GM21717 (cell line): ENCODE measurements around the gene TLCD1.

ENCODE experiments used
- ATAC-seq: cut with Tn5 transposase; IDR thresholded peaks from one replicate; pipeline ENCODE4 v1.9.1; 2021; ENCODE audit warnings: mild to moderate bottlenecking, moderate library complexity; ENCODE audit not compliant: unreplicated experiment

TLCD1 gene, protein sequence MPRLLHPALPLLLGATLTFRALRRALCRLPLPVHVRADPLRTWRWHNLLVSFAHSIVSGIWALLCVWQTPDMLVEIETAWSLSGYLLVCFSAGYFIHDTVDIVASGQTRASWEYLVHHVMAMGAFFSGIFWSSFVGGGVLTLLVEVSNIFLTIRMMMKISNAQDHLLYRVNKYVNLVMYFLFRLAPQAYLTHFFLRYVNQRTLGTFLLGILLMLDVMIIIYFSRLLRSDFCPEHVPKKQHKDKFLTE

DNA sequence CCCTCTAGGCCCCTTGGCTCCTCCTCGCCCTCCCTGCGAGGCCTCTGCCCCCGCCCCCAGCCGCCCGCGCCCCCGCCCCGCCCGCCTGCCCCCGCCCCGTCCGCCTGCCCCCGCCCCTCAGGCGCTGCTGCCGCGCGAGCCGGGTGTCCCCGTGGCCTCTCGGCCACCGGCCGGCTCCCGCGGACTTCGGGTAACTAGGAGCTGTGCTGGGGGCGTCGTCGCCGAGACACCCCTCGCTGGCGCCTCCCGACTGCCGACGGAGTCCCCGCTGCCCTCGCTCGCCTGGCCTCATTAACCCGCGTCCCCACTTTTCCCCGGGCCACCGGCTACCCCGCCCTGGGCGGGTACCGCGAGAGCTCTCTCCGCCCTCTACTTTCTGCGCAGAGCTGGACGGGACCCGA is at the start of gene TLCD1:
Gene TLCD1 (minus strand): TSS at position 8 of the 401 bp plus-strand sequence. CDS start 136 bp downstream, outside the sequence.
- peak; percentile 11 for ATAC-seq

- no peak for ATAC-seq
Observed at GRCh38 chr17:28774206-28774605, 48.2 kb upstream of the TLCD1 start.

- no peak for ATAC-seq
Observed at GRCh38 chr17:28773736-28774135, 47.7 kb upstream of the TLCD1 start.

DNA sequence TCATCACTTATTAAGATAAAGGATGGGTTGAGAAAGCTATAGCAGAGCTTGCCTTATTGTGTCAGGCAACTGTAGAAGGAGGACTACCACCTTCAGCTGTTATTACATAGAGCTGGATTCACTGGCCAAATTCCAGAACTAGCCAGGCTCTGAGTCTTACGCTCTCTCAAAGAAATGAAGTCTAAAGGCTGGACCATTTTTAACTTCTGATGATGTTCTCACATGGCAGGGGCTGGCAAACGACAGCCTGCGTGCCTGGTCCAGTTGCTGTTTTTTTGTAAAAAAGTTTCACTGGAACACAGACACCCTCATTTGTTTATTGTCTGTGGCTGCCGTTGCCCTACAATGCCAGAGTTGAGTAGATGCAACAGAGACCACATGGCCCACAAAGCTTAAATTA is 39.0 kb upstream of the TLCD1 start:
- ATAC-seq = no peak

DNA sequence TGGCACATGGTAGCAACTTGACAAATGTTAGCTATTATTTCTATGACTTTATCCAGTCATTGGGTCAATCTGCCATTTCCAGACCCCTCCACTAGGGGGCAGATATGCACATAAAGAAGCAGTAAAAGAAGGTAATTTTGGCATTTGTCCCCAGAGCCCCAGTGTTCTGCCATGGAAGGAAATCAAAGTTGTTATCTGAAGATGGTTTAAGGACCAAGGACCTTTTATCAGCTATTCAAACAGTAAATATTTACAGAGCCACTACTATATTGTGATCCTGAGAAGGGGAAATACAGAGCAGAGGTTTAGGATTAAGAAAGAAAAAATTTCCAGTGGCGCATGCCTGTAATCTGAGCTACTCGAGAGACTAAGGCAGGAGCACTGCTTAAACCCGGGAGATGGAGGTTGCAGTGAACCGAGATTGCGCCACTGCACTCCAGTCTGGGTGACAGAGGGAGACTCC is 37.8 kb upstream of the TLCD1 start:
- ATAC-seq = no peak

- no peak for ATAC-seq
Observed at GRCh38 chr17:28763137-28763799, 37.2 kb upstream of the TLCD1 start.

GRCh38 chr17:28760601-28761562 is 34.8 kb upstream of the TLCD1 start:
- no peak for ATAC-seq

DNA sequence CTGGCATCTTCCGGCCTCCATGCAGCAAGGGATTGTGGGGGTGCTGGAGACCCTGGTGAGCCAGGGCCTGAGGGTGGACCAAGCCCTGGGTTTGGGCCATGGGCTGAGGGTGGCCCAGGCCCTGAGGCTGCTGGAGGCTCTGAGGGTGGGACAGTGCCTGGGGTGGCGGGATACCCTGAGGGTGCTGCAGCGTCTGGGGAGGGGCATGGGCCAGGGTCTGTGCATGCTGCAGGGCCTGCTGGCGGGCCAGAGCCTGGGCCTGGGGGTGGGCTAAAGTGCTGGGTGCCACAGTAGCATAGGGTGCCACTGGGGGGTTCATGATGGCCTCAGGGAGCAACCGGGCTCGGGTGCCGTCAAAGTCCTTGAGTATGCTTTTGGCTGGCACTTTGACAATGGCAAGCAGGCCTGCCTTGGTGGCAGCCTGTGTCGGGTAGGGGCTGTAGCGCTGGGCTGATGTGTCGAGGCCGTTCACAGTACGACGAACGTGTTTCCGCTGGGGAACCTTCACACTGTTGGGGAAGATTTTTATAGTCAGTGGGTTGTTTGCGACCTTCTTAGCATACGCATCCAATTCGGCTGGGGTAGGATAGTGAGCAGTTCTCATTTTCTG is 33.3 kb upstream of the TLCD1 start:
- ATAC-seq = no peak

DNA sequence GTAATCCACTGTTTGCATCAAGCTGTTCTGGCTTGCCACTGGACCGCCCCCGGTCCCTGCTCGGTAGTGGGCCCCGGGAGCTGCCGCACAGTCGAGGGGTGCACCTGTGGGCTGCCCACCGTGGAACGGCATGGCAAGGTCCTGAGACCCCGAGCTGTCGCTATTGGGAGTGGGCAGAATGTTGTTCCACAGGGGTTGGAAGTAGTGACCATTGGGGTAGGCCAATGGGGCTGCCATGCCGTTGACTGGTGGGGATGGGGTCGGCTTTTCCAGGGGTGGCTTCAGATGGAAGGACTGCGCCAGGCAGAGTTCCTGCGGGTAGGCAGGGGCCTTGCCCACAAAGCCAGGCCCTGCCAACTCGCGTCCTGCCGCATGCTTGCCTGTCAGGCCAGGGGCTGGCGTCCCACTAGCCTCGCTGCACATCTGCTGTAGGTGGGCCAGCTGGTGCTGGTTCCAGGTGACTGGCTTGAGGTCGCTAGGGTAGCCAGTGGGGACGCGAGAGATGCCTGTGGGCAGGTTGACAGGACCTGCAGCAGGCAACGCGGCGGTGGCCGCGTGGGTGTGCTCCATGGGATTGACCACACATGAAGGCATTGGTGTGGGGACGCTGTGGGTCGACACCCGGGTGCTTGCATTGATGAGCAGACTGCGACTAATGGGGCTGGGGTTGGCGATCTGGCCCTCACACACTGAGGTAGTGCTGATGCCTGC is 32.5 kb upstream of the TLCD1 start:
- no peak for ATAC-seq

DNA sequence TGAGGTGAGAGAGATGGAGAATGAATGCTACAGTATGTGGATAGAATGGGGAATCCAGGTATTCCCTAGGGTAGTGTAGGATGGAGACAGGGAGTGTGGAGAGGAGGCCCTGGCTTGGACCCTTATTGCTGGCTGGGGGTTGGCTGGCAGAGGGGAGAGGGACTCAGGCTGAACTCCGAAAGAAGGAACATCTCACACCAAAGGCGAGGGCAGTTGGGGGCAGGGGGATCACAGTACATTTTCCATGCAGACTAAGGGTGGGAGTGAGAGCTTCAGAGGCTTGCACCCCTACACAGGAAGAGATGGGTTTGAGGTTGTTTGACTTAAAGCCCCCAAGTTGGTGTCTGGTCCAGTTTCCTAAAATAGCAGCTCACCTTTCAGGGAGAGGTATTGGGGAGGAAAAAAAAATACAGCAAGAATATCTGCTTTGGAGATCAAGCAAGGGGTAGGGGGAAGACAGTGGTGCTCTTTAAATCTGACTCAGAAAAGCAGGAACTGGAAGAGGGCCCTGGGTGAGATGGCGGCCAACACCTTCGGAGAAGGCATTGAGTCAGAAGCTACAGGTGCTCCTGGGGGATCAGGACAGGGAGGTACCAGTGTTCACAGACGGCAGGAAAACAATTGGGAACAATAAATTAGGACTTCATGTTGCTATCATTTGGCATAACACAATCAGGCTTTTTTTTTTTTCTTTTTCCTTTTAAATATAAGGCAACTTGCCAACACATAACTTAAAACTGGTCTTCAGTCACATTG is 30.2 kb upstream of the TLCD1 start:
- ATAC-seq = no peak

- ATAC-seq = no peak
Observed at GRCh38 chr17:28755486-28755885, 29.5 kb upstream of the TLCD1 start.

- ATAC-seq = no peak
Observed at GRCh38 chr17:28751600-28752366, 25.8 kb upstream of the TLCD1 start.

- peak; percentile 52 for ATAC-seq
Observed at GRCh38 chr17:28750178-28751047, 24.4 kb upstream of the TLCD1 start.

DNA sequence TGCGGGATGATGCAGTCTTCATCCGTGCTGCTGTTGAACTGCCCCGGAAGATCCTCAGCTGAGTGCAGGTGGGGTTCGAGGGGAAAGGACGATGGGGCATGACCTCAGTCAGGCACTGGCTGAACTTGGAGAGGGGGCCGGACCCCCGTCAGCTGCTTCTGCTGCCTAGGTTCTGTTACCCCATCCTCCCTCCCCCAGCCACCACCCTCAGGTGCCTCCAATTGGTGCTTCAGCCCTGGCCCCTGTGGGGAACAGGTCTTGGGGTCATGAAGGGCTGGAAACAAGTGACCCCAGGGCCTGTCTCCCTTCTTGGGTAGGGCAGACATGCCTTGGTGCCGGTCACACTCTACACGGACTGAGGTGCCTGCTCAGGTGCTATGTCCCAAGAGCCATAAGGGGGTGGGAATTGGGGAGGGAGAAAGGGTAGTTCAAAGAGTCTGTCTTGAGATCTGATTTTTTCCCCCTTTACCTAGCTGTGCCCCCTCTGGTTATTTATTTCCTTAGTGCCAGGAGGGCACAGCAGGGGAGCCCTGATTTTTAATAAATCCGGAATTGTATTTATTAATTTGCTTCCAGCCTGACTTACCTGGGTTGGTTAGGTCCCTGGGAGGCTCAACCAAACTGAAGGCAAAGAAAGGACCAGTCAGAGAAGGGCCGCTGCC is 23.6 kb upstream of the TLCD1 start:
- no peak for ATAC-seq

- no peak for ATAC-seq
Observed at GRCh38 chr17:28748852-28749515, 23.0 kb upstream of the TLCD1 start.

DNA sequence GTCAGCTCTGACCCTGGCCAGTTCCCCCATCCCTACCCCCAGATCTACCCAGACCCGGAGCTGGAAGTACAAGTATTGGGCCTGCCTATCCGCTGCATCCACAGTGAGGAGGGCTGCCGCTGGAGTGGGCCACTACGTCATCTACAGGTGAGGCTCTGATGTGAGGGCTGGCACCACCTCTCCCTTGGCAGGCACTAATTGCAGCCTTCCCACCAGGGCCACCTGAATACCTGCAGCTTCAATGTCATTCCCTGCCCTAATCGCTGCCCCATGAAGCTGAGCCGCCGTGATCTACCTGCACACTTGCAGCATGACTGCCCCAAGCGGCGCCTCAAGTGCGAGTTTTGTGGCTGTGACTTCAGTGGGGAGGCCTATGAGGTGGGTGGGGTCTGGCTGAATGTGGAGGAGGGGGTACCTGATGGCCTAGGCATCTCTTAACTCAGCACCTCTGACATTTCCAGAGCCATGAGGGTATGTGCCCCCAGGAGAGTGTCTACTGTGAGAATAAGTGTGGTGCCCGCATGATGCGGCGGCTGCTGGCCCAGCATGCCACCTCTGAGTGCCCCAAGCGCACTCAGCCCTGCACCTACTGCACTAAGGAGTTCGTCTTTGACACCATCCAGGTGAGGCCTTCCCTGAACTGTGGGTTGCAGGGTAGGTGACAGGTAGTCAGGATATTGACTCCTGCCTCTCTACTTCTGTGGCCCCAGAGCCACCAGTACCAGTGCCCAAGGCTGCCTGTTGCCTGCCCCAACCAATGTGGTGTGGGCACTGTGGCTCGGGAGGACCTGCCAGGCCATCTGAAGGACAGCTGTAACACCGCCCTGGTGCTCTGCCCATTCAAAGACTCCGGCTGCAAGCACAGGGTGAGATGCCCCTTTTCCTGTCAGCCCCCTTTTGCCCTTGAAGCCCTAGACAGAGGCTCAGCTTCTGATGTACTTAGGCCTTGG is 22.0 kb upstream of the TLCD1 start:
- no peak for ATAC-seq
